ENCODE data around the gene SOX30.

Gene SOX30

DNA sequence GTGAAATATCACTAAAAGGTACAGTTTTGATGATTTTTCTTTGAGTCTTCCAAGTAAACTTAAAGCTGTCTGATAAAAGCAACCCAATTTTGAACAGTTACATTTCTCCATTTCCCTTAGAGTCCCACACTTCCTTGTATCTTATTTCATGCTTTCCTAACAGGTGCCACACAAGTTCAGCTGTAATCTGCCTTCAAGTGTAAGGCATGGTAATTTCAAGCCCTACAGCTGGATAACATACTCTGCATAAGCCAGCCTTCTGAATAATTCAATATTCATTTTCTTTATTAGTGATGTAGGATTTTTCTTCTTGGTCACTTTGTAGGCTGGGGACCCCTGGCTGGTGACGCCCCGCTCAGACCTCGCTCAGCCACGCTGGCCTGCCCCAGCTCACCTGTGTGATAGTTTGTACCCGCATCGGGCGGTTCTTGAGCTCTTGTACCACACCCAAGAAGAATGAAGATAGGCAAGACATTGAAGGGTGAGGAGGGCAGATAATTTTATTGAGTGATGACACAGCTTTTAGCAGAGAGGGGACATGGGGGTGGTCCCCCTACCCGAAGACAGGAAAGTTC lies 34.0 kb downstream of the SOX30 start:
- no peaks in the 10 kb centered on the region for H3K79me2 ChIP-seq (ENCODE audit: low read length)
- no peak overlapping the region for H2AFZ ChIP-seq (ENCODE audit: low read length)
- no peak overlapping the region for H3K4me3 ChIP-seq (ENCODE audit: low read length)
- no peaks in the 10 kb centered on the region for H3K36me3 ChIP-seq (replicated peaks; ENCODE audit: insufficient read depth, low read length)
- H3K27me3 ChIP-seq (replicated peaks; ENCODE audit: insufficient read depth, low read length), result no peaks in the 10 kb centered on the region
- no peak overlapping the region for H3K9ac ChIP-seq (ENCODE audit: low read length)
- no peaks in the 10 kb centered on the region for H3K9me2 ChIP-seq (replicated peaks; ENCODE audit: insufficient read depth, low read length)
- H3K4me2 ChIP-seq (ENCODE audit: low read depth, low read length), result no peak overlapping the region
- H3K27ac ChIP-seq (ENCODE audit: low read length), result no peak overlapping the region
- H3K4me1 ChIP-seq (ENCODE audit: low read length), result no peaks in the 10 kb centered on the region
- no peaks in the 10 kb centered on the region for H3F3A ChIP-seq (ENCODE audit: insufficient read depth, low read length)
- DNase-seq, result no peak
- TF ChIP-seq EZH2phosphoT487 (IDR thresholded peaks at IDR 0.05; ENCODE audit: low read length) (no peak), EZH2 (optimal IDR thresholded peaks at IDR 0.05; ENCODE audit: low read depth, low read length) (no peak)
- H4K20me1 ChIP-seq (ENCODE audit: insufficient read depth, low read length), result no peaks in the 10 kb centered on the region
- H3K9me3 ChIP-seq (replicated peaks; ENCODE audit: insufficient read depth, low read length), result no peaks in the 10 kb centered on the region

DNA sequence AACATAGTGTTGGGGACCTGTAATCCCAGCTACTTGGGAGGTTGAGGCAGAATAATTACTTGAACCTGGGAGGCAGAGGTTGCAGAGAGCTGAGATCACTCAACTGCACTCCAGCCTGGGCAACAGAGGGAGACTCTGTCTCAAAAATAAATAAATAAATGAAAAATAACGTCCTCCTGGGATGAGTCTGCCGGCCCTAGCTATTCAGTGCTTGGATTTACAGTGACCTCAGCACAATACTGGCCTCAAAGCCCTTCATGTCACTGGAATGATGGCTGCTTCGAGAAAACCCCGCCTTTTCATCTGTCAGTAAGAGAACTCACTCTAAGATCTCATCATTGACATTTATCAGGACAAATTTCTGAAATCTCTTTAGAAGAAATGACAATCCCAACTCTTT lies 35.5 kb downstream of the SOX30 start:
- no peaks in the 10 kb centered on the region for H3K9me3 ChIP-seq (replicated peaks; ENCODE audit: insufficient read depth, low read length)
- no peak overlapping the region for H3K4me2 ChIP-seq (ENCODE audit: low read depth, low read length)
- no peak overlapping the region for H3K4me3 ChIP-seq (ENCODE audit: low read length)
- H3K79me2 ChIP-seq (ENCODE audit: low read length), result no peaks in the 10 kb centered on the region
- H3K27me3 ChIP-seq (replicated peaks; ENCODE audit: insufficient read depth, low read length), result no peaks in the 10 kb centered on the region
- no peaks in the 10 kb centered on the region for H4K20me1 ChIP-seq (ENCODE audit: insufficient read depth, low read length)
- no peaks in the 10 kb centered on the region for H3F3A ChIP-seq (ENCODE audit: insufficient read depth, low read length)
- no peaks in the 10 kb centered on the region for H3K9me2 ChIP-seq (replicated peaks; ENCODE audit: insufficient read depth, low read length)
- no peaks in the 10 kb centered on the region for H3K36me3 ChIP-seq (replicated peaks; ENCODE audit: insufficient read depth, low read length)
- no peak for DNase-seq
- TF ChIP-seq EZH2 (optimal IDR thresholded peaks at IDR 0.05; ENCODE audit: low read depth, low read length) (no peak), EZH2phosphoT487 (IDR thresholded peaks at IDR 0.05; ENCODE audit: low read length) (no peak)
- TF ChIP-seq, protein P1, sequence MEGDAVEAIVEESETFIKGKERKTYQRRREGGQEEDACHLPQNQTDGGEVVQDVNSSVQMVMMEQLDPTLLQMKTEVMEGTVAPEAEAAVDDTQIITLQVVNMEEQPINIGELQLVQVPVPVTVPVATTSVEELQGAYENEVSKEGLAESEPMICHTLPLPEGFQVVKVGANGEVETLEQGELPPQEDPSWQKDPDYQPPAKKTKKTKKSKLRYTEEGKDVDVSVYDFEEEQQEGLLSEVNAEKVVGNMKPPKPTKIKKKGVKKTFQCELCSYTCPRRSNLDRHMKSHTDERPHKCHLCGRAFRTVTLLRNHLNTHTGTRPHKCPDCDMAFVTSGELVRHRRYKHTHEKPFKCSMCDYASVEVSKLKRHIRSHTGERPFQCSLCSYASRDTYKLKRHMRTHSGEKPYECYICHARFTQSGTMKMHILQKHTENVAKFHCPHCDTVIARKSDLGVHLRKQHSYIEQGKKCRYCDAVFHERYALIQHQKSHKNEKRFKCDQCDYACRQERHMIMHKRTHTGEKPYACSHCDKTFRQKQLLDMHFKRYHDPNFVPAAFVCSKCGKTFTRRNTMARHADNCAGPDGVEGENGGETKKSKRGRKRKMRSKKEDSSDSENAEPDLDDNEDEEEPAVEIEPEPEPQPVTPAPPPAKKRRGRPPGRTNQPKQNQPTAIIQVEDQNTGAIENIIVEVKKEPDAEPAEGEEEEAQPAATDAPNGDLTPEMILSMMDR (IDR thresholded peaks at IDR 0.05; ENCODE audit: low read length), result no peak
- H3K4me1 ChIP-seq (ENCODE audit: low read length), result peaks cover 5% of the 10 kb centered on the region
- no peak overlapping the region for H3K27ac ChIP-seq (ENCODE audit: low read length)
- no peak overlapping the region for H3K9ac ChIP-seq (ENCODE audit: low read length)
- no peak overlapping the region for H2AFZ ChIP-seq (ENCODE audit: low read length)

DNA sequence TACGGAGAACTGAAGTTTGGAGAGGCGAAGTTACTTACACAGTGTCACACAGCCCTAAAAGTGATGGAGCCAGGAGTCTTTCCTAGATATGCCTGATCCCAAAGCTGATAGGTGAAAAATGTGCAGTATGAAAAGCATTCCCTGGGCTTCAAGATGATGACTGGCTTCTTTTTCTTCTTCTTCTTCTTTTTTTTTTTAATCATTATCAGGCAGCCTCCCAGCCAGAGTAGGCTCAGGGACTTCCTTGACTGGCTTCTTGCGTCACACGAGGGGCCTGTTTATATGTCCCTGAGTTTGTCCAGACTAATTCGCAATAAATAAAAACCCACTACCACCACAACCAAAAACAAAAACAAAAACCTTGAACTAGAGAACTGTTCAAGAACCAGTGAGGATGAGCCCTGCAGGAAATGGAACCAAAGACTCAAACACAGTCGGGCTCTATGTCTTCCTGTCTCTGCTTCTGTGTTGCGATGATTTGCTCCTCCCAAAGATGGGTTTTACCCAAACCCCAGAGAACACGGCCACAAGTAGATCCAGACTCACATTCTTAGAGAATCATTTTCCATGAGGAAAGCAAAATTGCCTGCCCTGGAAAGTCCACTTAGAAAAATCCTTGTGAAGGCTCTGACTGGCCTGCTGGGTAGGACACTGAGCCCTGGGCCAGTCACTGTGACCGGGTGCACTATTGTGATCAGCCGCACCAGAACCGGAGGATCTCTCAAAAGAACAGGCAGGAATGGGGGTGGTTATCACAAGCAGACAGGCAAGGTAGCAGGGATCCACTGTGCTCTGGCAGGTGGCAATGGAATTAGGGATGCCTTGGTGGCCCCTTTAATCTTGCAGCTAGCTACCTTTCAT lies 38.6 kb downstream of the SOX30 start:
- Histone ChIP-seq H3K27ac (ENCODE audit: low read length) (no peak overlapping the region), H3K9me3 (replicated peaks; ENCODE audit: insufficient read depth, low read length) (no peaks in the 10 kb centered on the region), H3K9ac (ENCODE audit: low read length) (no peak overlapping the region), H3F3A (ENCODE audit: insufficient read depth, low read length) (peaks cover 8% of the 10 kb centered on the region), H3K4me1 (ENCODE audit: low read length) (peaks cover 15% of the 10 kb centered on the region), H2AFZ (ENCODE audit: low read length) (no peak overlapping the region), H3K9me2 (replicated peaks; ENCODE audit: insufficient read depth, low read length) (no peaks in the 10 kb centered on the region), H3K4me3 (ENCODE audit: low read length) (no peak overlapping the region), H3K79me2 (ENCODE audit: low read length) (no peaks in the 10 kb centered on the region), H3K27me3 (replicated peaks; ENCODE audit: insufficient read depth, low read length) (no peaks in the 10 kb centered on the region), H4K20me1 (ENCODE audit: insufficient read depth, low read length) (no peaks in the 10 kb centered on the region), H3K4me2 (ENCODE audit: low read depth, low read length) (no peak overlapping the region), H3K36me3 (replicated peaks; ENCODE audit: insufficient read depth, low read length) (no peaks in the 10 kb centered on the region)
- no peak for DNase-seq
- TF ChIP-seq EZH2 (optimal IDR thresholded peaks at IDR 0.05; ENCODE audit: low read depth, low read length) (no peak), EZH2phosphoT487 (IDR thresholded peaks at IDR 0.05; ENCODE audit: low read length) (no peak)
- TF ChIP-seq, protein P1 (IDR thresholded peaks at IDR 0.05; ENCODE audit: low read length), result no peak

DNA sequence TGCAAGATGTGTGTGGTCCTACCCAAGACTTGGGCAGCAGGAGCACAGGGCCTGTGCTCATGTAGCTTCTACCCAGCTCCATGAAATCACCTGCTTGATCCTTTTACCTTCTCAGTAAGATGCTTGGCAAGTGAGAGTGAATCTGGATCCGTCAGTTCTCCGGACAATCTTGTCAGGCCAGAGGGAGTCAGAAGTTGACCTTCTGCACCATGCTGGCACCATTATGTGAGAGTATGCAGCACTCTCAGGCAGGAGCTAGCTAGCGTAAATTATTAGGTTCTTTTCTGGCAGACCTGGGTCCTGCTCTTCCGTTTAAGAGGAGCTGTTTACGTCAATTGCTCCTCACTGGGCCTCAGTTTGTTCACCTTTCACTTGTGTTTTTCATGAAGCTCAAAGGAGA lies 39.7 kb downstream of the SOX30 start:
- TF ChIP-seq, protein P1 (IDR thresholded peaks at IDR 0.05; ENCODE audit: low read length), result no peak
- Histone ChIP-seq H3K79me2 (ENCODE audit: low read length) (no peaks in the 10 kb centered on the region), H3K9ac (ENCODE audit: low read length) (no peak overlapping the region), H3K9me2 (replicated peaks; ENCODE audit: insufficient read depth, low read length) (no peaks in the 10 kb centered on the region), H3K4me2 (ENCODE audit: low read depth, low read length) (no peak overlapping the region), H3F3A (ENCODE audit: insufficient read depth, low read length) (peaks cover 11% of the 10 kb centered on the region), H3K9me3 (replicated peaks; ENCODE audit: insufficient read depth, low read length) (no peaks in the 10 kb centered on the region), H2AFZ (ENCODE audit: low read length) (no peak overlapping the region), H3K4me3 (ENCODE audit: low read length) (no peak overlapping the region), H3K27ac (ENCODE audit: low read length) (no peak overlapping the region), H4K20me1 (ENCODE audit: insufficient read depth, low read length) (no peaks in the 10 kb centered on the region), H3K27me3 (replicated peaks; ENCODE audit: insufficient read depth, low read length) (no peaks in the 10 kb centered on the region), H3K4me1 (ENCODE audit: low read length) (peaks cover 16% of the 10 kb centered on the region), H3K36me3 (replicated peaks; ENCODE audit: insufficient read depth, low read length) (no peaks in the 10 kb centered on the region)
- DNase-seq, result no peak
